Mesenchymal stem cell (in vitro differentiated cells and primary cell): ENCODE results near the gene MICU1.
"Not testable (repeated sequence)": the region's sequence is repeated elsewhere in the genome, so short reads cannot be mapped to it uniquely, and the experiment has no call there.

Source experiments
- DNase-seq: peaks from one replicate; pipeline ENCODE4 v3.0.0-alpha.2; 2013
- H2AFZ ChIP-seq: one replicate; pipeline ENCODE4 v1.6.1; 2013; ENCODE audit warnings: low read depth, mild to moderate bottlenecking, control low read depth, inconsistent platforms, low read length, moderate library complexity
- H2AK5ac ChIP-seq: 2 replicates; pipeline ENCODE4 v1.6.1; 2013; ENCODE audit warnings: low read length, moderate library complexity, mild to moderate bottlenecking, inconsistent platforms; ENCODE audit not compliant: severe bottlenecking
- H2BK120ac ChIP-seq: one replicate; pipeline ENCODE4 v1.6.1; 2013; ENCODE audit warnings: low read depth, mild to moderate bottlenecking, inconsistent platforms, low read length, moderate library complexity
- H2BK12ac ChIP-seq, 2 experiments: one replicate each; pipeline ENCODE4 v1.6.1; 2013; ENCODE audit warnings: inconsistent platforms in 2 of 2, low read length in 2 of 2, mild to moderate bottlenecking in 2 of 2, moderate library complexity in 2 of 2, control low read depth in 1 of 2
- H2BK15ac ChIP-seq: one replicate; pipeline ENCODE4 v1.6.1; 2013; ENCODE audit warnings: mild to moderate bottlenecking, low read depth, inconsistent platforms; ENCODE audit not compliant: poor library complexity, severe bottlenecking
- H2BK5ac ChIP-seq: 2 replicates; pipeline ENCODE4 v1.6.1; 2013; ENCODE audit warnings: low read depth, mild to moderate bottlenecking, low read length, control low read depth, inconsistent platforms; ENCODE audit not compliant: poor library complexity, severe bottlenecking
- H3K14ac ChIP-seq, 2 experiments: one replicate each; pipeline ENCODE4 v1.6.1; 2013; ENCODE audit warnings: inconsistent platforms in 2 of 2, low read length in 2 of 2, control low read depth in 1 of 2, mild to moderate bottlenecking in 1 of 2, moderate library complexity in 1 of 2
- H3K18ac ChIP-seq, 2 experiments: one replicate each; pipeline ENCODE4 v1.6.1; 2013; ENCODE audit warnings: inconsistent platforms in 2 of 2, low read length in 2 of 2, control low read depth in 1 of 2, low read depth in 1 of 2, mild to moderate bottlenecking in 1 of 2
- H3K23ac ChIP-seq, 2 experiments: one replicate each; pipeline ENCODE4 v1.6.1; 2013; ENCODE audit warnings: inconsistent platforms in 2 of 2, low read length in 2 of 2, mild to moderate bottlenecking in 2 of 2, moderate library complexity in 2 of 2, control low read depth in 1 of 2
- H3K27ac ChIP-seq: 2 replicates; pipeline ENCODE4 v1.5.1; 2013; ENCODE audit warnings: mild to moderate bottlenecking, moderate library complexity, low read length, control low read depth, inconsistent platforms; ENCODE audit not compliant: poor library complexity, severe bottlenecking
- H3K27me3 ChIP-seq, 2 experiments: 2 replicates each; pipeline versions ENCODE4 v1.6.1 to v1.7.0; 2013; ENCODE audit warnings: low read length in 2 of 2, mild to moderate bottlenecking in 2 of 2, moderate library complexity in 2 of 2, control low read depth in 1 of 2, inconsistent platforms in 1 of 2; ENCODE audit not compliant: control insufficient read depth in 1 of 2, insufficient read depth in 1 of 2
- H3K36me3 ChIP-seq, 2 experiments: 2 replicates each; pipeline versions ENCODE4 v1.6.1 to v1.7.0; 2013; ENCODE audit warnings: low read length in 2 of 2, control low read depth in 1 of 2, inconsistent platforms in 1 of 2, low read depth in 1 of 2, mild to moderate bottlenecking in 1 of 2; ENCODE audit not compliant: insufficient read depth in 2 of 2, control insufficient read depth in 1 of 2
- H3K4ac ChIP-seq, 2 experiments: one replicate each; pipeline ENCODE4 v1.6.1; 2013; ENCODE audit warnings: inconsistent platforms in 2 of 2, low read length in 2 of 2, mild to moderate bottlenecking in 2 of 2, moderate library complexity in 2 of 2, control low read depth in 1 of 2, low read depth in 1 of 2
- H3K4me1 ChIP-seq: 2 replicates; pipeline ENCODE4 v1.6.1; 2013; ENCODE audit warnings: low read depth, low read length, control low read depth; ENCODE audit not compliant: control insufficient read depth, insufficient read depth
- H3K4me2 ChIP-seq: 2 replicates; pipeline ENCODE4 v1.6.1; 2013; ENCODE audit warnings: low read length, mild to moderate bottlenecking, inconsistent platforms; ENCODE audit not compliant: poor library complexity, severe bottlenecking
- H3K4me3 ChIP-seq, 2 experiments: 2 replicates each; pipeline versions ENCODE4 v1.5.1 to v1.7.0; 2013; ENCODE audit warnings: low read length in 2 of 2, mild to moderate bottlenecking in 2 of 2, control low read depth in 1 of 2, low read depth in 1 of 2; ENCODE audit not compliant: insufficient read depth in 1 of 2
- H3K79me1 ChIP-seq: replicated peaks from 2 replicates; pipeline ENCODE4 v1.6.1; 2013; ENCODE audit warnings: mild to moderate bottlenecking, control low read depth, low read length, inconsistent platforms; ENCODE audit not compliant: poor library complexity, severe bottlenecking
- H3K9ac ChIP-seq: 2 replicates; pipeline ENCODE4 v1.7.0; 2013; ENCODE audit warnings: mild to moderate bottlenecking, low read length, moderate library complexity
- H3K9me3 ChIP-seq: 2 replicates; pipeline ENCODE4 v1.7.0; 2013; ENCODE audit warnings: mild to moderate bottlenecking, low read length; ENCODE audit not compliant: control insufficient read depth
- H4K8ac ChIP-seq: one replicate; pipeline ENCODE4 v1.6.1; 2013; ENCODE audit warnings: inconsistent platforms, mild to moderate bottlenecking, low read length, moderate library complexity
- H4K91ac ChIP-seq: one replicate; pipeline ENCODE4 v1.6.1; 2013; ENCODE audit warnings: mild to moderate bottlenecking, low read length, inconsistent platforms
- WGBS: methylation state at CpG from one replicate; pipeline ENCODE4 v1.1.7; 2013; ENCODE audit warnings: mixed read lengths; 5-methylcytosine and 5-hydroxymethylcytosine counted together

Gene MICU1

DNA sequence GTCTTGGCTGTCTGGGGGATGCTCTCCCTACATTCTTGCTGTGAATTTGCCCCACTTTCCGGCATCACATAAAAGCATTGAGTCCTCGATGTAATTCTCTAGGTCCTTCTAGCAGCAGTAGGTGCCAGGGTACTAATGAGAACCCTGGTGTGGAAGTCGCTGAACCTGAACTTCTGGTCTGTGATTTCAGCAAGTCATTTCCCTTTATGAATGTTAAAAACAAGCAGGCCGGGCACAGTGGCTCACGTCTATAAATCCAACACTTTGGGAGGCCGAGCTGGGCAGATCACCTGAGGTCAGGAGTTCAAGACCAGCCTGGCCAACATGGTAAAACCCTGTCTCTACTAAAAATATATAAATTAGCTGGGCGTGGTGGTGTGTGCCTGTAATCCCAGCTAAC lies 240.9 kb downstream of the MICU1 start:
- not testable (repeated sequence) for H3K27ac ChIP-seq, H3K27me3 ChIP-seq, H2BK15ac ChIP-seq, H3K9ac ChIP-seq, H3K18ac ChIP-seq, H2BK12ac ChIP-seq, H3K4me3 ChIP-seq, H3K14ac ChIP-seq, H2AFZ ChIP-seq, H3K4ac ChIP-seq, H2BK5ac ChIP-seq, DNase-seq, H4K8ac ChIP-seq, H3K23ac ChIP-seq, H3K4me1 ChIP-seq, H2BK120ac ChIP-seq, H3K79me1 ChIP-seq, H3K4me2 ChIP-seq, H3K9me3 ChIP-seq, H2AK5ac ChIP-seq
- H4K91ac ChIP-seq = peak overlapping the region; percentile 12
- WGBS = 90% methylated on average over 7 of the region's 7 CpGs
- H3K36me3 ChIP-seq = peaks cover 0 to 24% of the 10 kb centered on the region in 2 experiments

DNA sequence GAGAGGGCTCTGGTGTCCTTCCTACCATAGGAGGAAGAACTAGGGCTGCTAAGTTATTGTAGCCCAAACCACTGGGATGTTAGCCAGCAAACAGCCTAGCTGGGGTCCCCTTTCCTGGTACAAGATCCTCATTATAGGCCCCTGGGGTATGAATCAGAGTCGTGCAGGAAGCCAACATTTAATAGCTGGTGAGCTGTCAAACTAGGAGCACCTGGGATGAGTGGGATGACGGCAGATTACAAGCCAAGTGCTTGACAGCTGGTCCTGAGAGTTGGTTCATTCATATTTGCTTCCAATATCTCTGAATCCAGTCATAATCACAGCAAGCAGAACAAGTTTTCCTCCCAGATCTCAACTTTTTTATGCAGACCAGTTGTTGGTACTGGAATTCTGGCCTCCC lies 246.1 kb downstream of the MICU1 start:
- H2AFZ ChIP-seq = no peak overlapping the region
- H2AK5ac ChIP-seq = no peak overlapping the region
- H3K14ac ChIP-seq = no peak overlapping the region
- no peak overlapping the region for H2BK15ac ChIP-seq
- no peak overlapping the region for H2BK5ac ChIP-seq
- no peak overlapping the region for H4K91ac ChIP-seq
- H3K4me1 ChIP-seq = peaks cover 2% of the 10 kb centered on the region
- no peak overlapping the region for H2BK12ac ChIP-seq
- no peaks in the 10 kb centered on the region for H3K27me3 ChIP-seq
- DNase-seq = no peak
- 83% methylated on average over 2 of the region's 2 CpGs for WGBS
- no peaks in the 10 kb centered on the region for H3K79me1 ChIP-seq
- H4K8ac ChIP-seq = no peak overlapping the region
- H3K4me2 ChIP-seq = no peak overlapping the region
- no peak overlapping the region for H3K27ac ChIP-seq
- no peak overlapping the region for H3K4ac ChIP-seq
- H3K9ac ChIP-seq = no peak overlapping the region
- H3K9me3 ChIP-seq = no peaks in the 10 kb centered on the region
- peaks cover 3 to 21% of the 10 kb centered on the region in 2 experiments for H3K36me3 ChIP-seq
- no peak overlapping the region for H2BK120ac ChIP-seq
- H3K18ac ChIP-seq = no peak overlapping the region
- H3K4me3 ChIP-seq = no peak overlapping the region
- H3K23ac ChIP-seq = no peak overlapping the region

DNA sequence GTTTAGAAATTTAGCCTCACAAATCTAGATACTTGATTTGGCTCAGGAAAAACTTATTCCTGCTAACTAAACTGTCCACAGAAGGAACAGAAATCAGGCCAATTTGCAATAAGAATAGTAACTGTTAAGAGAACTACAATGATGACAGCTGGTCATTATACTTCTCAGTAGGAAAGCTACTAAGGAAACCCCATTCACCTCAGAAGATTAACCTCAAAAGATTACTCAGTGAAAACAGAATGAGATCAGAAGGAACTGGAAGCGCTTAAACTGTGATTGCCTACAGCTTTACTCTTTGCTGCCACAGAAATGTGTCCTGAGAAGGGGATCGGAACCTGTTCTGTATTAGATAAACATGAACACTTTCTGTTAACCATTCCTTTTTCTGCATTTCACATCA lies 246.8 kb downstream of the MICU1 start:
- WGBS = 100% methylated on average over 2 of the region's 2 CpGs
- no peak overlapping the region for H3K4ac ChIP-seq
- H3K27ac ChIP-seq = no peak overlapping the region

DNA sequence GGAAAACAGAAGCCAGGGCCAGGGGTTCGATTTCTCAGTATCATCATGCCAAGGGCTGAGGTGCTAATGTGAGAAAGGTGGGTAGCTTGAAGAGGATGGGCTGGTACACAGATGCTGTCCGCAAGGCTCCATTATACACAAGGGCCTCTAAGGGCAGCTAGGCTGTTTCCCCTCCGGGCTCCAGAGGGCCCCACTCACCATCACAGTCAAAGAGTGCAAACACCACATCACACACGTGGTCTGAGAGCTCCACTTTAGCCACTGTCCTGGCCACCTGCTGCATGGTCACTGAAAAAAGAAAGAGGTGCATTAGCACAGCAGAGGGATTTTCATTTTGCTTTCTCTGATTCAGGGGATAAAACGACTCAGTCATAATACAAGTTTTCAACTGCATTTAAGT lies 250.3 kb downstream of the MICU1 start:
- H3K27ac ChIP-seq = no peak overlapping the region
- no peak overlapping the region for H3K18ac ChIP-seq
- no peak overlapping the region for H3K4me3 ChIP-seq
- H4K8ac ChIP-seq = no peak overlapping the region
- no peak overlapping the region for H3K4me2 ChIP-seq
- no peaks in the 10 kb centered on the region for H3K9me3 ChIP-seq
- 78% methylated on average over 5 of the region's 5 CpGs for WGBS
- no peak overlapping the region for H3K14ac ChIP-seq
- H2BK12ac ChIP-seq = no peak overlapping the region
- no peak overlapping the region for H3K4ac ChIP-seq
- no peak overlapping the region for H3K9ac ChIP-seq
- no peak for DNase-seq
- no peak overlapping the region for H2BK5ac ChIP-seq
- H3K4me1 ChIP-seq = peaks cover 2% of the 10 kb centered on the region
- H3K79me1 ChIP-seq = no peaks in the 10 kb centered on the region
- no peaks in the 10 kb centered on the region for H3K27me3 ChIP-seq
- H2BK120ac ChIP-seq = no peak overlapping the region
- H4K91ac ChIP-seq = no peak overlapping the region
- no peak overlapping the region for H2BK15ac ChIP-seq
- H3K23ac ChIP-seq = no peak overlapping the region
- no peak overlapping the region for H2AFZ ChIP-seq
- peak overlapping the region; percentile 22 for H2AK5ac ChIP-seq
- peaks cover 8 to 36% of the 10 kb centered on the region in 2 experiments for H3K36me3 ChIP-seq

More for the DNA sequence above, 246.8 kb downstream of the MICU1 start:
- H2AK5ac ChIP-seq = no peak overlapping the region
- no peak overlapping the region for H2BK120ac ChIP-seq
- H2BK15ac ChIP-seq = no peak overlapping the region
- no peak overlapping the region for H2AFZ ChIP-seq
- peaks cover 2% of the 10 kb centered on the region for H3K4me1 ChIP-seq
- H3K79me1 ChIP-seq = no peaks in the 10 kb centered on the region
- no peak overlapping the region for H3K4me3 ChIP-seq
- H3K9me3 ChIP-seq = no peaks in the 10 kb centered on the region
- no peak overlapping the region for H3K18ac ChIP-seq
- no peaks in the 10 kb centered on the region for H3K27me3 ChIP-seq
- no peak overlapping the region for H4K91ac ChIP-seq
- no peak overlapping the region for H2BK12ac ChIP-seq
- H3K4me2 ChIP-seq = no peak overlapping the region
- no peak overlapping the region for H3K9ac ChIP-seq
- no peak overlapping the region for H3K23ac ChIP-seq
- H3K14ac ChIP-seq = no peak overlapping the region
- no peak for DNase-seq
- no peak overlapping the region for H4K8ac ChIP-seq
- H2BK5ac ChIP-seq = no peak overlapping the region
- H3K36me3 ChIP-seq = peaks cover 3 to 25% of the 10 kb centered on the region in 2 experiments
